K562 (cell line): ENCODE data around the gene RPL27. TPM values are rescaled to one million over a fixed set of nuclear protein-coding genes. Genes with fewer than 3 reads are reported as not detected.

Experiments used
- BCOR ChIP-seq: fragments of 450-650 bp; IDR thresholded peaks from 2 replicates; pipeline ENCODE4 v1.6.1; 2016
- CBX2 ChIP-seq: fragments of 200-600 bp; sonication (generic); IDR thresholded peaks from one replicate; pipeline ENCODE4 v1.6.1; 2012; ENCODE audit warnings: mild to moderate bottlenecking, low read length, inconsistent platforms; ENCODE audit not compliant: insufficient read depth, poor library complexity, severe bottlenecking
- DEAF1 ChIP-seq: fragments of 450-650 bp; formaldehyde crosslinking; IDR thresholded peaks from 2 replicates; pipeline ENCODE4 v1.4.0; 2020; ENCODE audit warnings: mild to moderate bottlenecking, moderate library complexity
- DNMT1 ChIP-seq: fragments of 450-650 bp; IDR thresholded peaks from 2 replicates; pipeline ENCODE4 v1.6.1; 2016; ENCODE audit warnings: antibody characterized with exemption, mild to moderate bottlenecking
- FUS ChIP-seq: fragments of 200-400 bp; formaldehyde crosslinking; optimal IDR thresholded peaks from 2 replicates; pipeline ENCODE3; 2017; ENCODE audit warnings: low read depth, low read length
- HMBOX1 ChIP-seq: sonication (generic); IDR thresholded peaks from 2 replicates; pipeline ENCODE4 v1.6.1; 2016
- HMGN3 ChIP-seq: IDR thresholded peaks from 2 replicates; pipeline ENCODE4 v1.6.1; 2011; ENCODE audit warnings: borderline replicate concordance, low read depth, mild to moderate bottlenecking, mixed read lengths, low read length; ENCODE audit not compliant: insufficient read length; ENCODE audit errors: extremely low read depth
- HOMEZ ChIP-seq: fragments of 250-450 bp; sonication (Bioruptor Pico); IDR thresholded peaks from 2 replicates; pipeline ENCODE4 v1.4.0; 2020; ENCODE audit warnings: mild to moderate bottlenecking, moderate library complexity
- LARP7 ChIP-seq: fragments of 450-650 bp; IDR thresholded peaks from 2 replicates; pipeline ENCODE4 v1.6.1; 2016
- MCM2 ChIP-seq: fragments of 450-650 bp; IDR thresholded peaks from 2 replicates; pipeline ENCODE4 v1.6.1; 2017; ENCODE audit warnings: low read depth, mild to moderate bottlenecking
- MITF ChIP-seq: IDR thresholded peaks from 2 replicates; pipeline ENCODE4 v1.6.1; 2014; ENCODE audit warnings: antibody characterized with exemption
- NR2C2 ChIP-seq, 2 experiments: fragments of 200-800 bp in 1 of 2; sonication (Bioruptor generic) in 1 of 2; sonication (generic) in 1 of 2; formaldehyde crosslinking in 1 of 2; IDR thresholded peaks; 2 replicates each; pipeline versions ENCODE4 v1.6.1 to v1.8.0; 2016 to 2022; ENCODE audit warnings: mild to moderate bottlenecking in 1 of 2, missing compliant biosample characterization in 1 of 2, missing genetic modification characterization in 1 of 2, missing genetic modification reagents in 1 of 2
- RAD51 ChIP-seq: fragments of 450-650 bp; IDR thresholded peaks from 2 replicates; pipeline ENCODE4 v1.7.1; 2016; ENCODE audit warnings: low read depth, mild to moderate bottlenecking, borderline replicate concordance
- RNF2 ChIP-seq: sonication (generic); IDR thresholded peaks from 2 replicates; pipeline ENCODE4 v1.6.1; 2016
- SIN3B ChIP-seq: fragments of 450-650 bp; IDR thresholded peaks from 2 replicates; pipeline ENCODE4 v1.6.1; 2017; ENCODE audit warnings: low read depth, mild to moderate bottlenecking, moderate library complexity
- TOE1 ChIP-seq, 2 experiments: fragments of 450-650 bp in 1 of 2; sonication (generic) in 1 of 2; formaldehyde crosslinking in 1 of 2; IDR thresholded peaks; 2 replicates each; pipeline versions ENCODE4 v1.7.1 to v1.8.0; 2016 to 2022; ENCODE audit warnings: borderline replicate concordance in 2 of 2, mild to moderate bottlenecking in 2 of 2, antibody characterized with exemption in 1 of 2, inconsistent platforms in 1 of 2, low read depth in 1 of 2, missing genetic modification reagents in 1 of 2, moderate library complexity in 1 of 2
- ZNF217 ChIP-seq: sonication (generic); formaldehyde crosslinking; IDR thresholded peaks from 2 replicates; pipeline ENCODE4 v1.8.0; 2022; ENCODE audit warnings: mild to moderate bottlenecking, missing genetic modification reagents
- ZNF316 ChIP-seq: fragments of 450-650 bp; IDR thresholded peaks from 2 replicates; pipeline ENCODE4 v1.6.1; 2016
- ZNF644 ChIP-seq: fragments of 200-800 bp; sonication (Bioruptor generic); IDR thresholded peaks from 2 replicates; pipeline ENCODE4 v1.6.1; 2016; ENCODE audit warnings: low read depth, missing genetic modification characterization, missing compliant biosample characterization
- polyA plus RNA-seq, 8 experiments: library from polyadenylated mRNA; depleted of rRNA in 4 of 8; stranded (reverse) in 5 of 8; unstranded in 3 of 8; fragments of >200 nt; fragmentation: Nextera tagmentation in 2 of 8; fragmentation: Illumina TruSeq in 1 of 8; extraction: Ambion mirVana in 2 of 8; extraction: Trizol in 1 of 8; gene quantifications; 2 replicates each; pipeline versions ENCODE4 v1.2.1 to v1.2.3, GENCODE V29; 2011 to 2014; ENCODE audit warnings: inconsistent platforms in 1 of 8, missing spikeins in 1 of 8
- total RNA-seq, 7 experiments: library from RNA; depleted of rRNA in 6 of 7; stranded (reverse); fragments of >200 nt in 6 of 7; fragmentation: Illumina TruSeq in 2 of 7; extraction: Trizol in 2 of 7; gene quantifications; 2 replicates each; pipeline versions ENCODE4 v1.2.1 to v1.2.3, GENCODE V29; 2011 to 2021; ENCODE audit warnings: low replicate concordance in 1 of 7

The RPL27 gene
- total and polyA plus RNA-seq, 9 of the 15 experiments (the other 6 are each of a cell fraction or from before 2014, with no cell fraction given) = 1,539 to 6,155 (median 3,710) TPM

GRCh38 chr17:43011728-43012472 lies 13.7 kb downstream of the RPL27 start (continued):
- TF ChIP-seq ZNF217 (CRISPR knock-in tag) = no peak
- TF ChIP-seq RAD51 = peak; percentile 52; the same call in 1 of the 2 replicates
- no peak for TF ChIP-seq ZNF316
- TF ChIP-seq NR2C2 (CRISPR knock-in tag; IDR thresholded peaks at IDR 0.05) = no peak
- TF ChIP-seq NR2C2 (tag; IDR thresholded peaks at IDR 0.05) = no peak
- no peak for TF ChIP-seq DNMT1
- no peak for TF ChIP-seq RNF2
- 0 out of 2 replicates have a peak, but pooled peaks have one; percentile 3 for TF ChIP-seq BCOR
- no peak for TF ChIP-seq FUS
- TF ChIP-seq SIN3B = no peak
- TF ChIP-seq HMGN3 = no peak
- no peak for TF ChIP-seq MCM2
- no peak for TF ChIP-seq HOMEZ (CRISPR knock-in tag)
- TF ChIP-seq ZNF644 = no peak
- TF ChIP-seq LARP7 = no peak
- TF ChIP-seq DEAF1 (CRISPR knock-in tag) = no peak
- TF ChIP-seq HMBOX1 = peak; percentile 80
- TF ChIP-seq MITF = peak; percentile 27; the same call in 1 of the 2 replicates
- peak; percentile 82 for TF ChIP-seq TOE1 (IDR thresholded peaks at IDR 0.05; ENCODE audit: borderline replicate concordance)
- no peak for TF ChIP-seq TOE1 (CRISPR knock-in tag; IDR thresholded peaks at IDR 0.05; ENCODE audit: borderline replicate concordance, low read depth)
- TF ChIP-seq CBX2 = no peak
